ENCODE results near the gene GTPBP6. TPM values are rescaled to one million over a fixed set of nuclear protein-coding genes. Genes with fewer than 3 reads are reported as not detected.

The GTPBP6 gene
- total RNA-seq, 1 experiment from 2014 or later: 37.4 TPM

DNA sequence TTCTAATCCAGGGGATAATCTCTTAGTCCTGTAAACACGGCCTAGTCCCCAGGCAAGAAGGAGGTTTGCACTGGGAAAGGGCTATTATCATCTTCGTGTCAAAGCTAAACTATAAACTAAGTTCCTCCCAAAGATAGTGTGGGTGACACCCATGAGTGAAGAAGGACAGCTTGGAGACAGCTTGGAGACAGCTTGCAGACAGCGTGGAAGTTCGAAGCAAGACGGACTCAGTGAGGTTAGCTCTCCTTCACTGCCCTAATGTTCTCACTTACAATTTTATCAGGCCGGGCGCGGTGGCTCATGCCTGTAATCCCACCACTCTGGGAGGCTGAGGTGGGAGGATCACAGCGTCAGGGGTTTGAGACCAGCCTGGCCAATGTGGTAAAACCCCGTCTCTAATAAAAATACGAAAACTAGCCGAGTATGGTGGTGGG lies 56.7 kb downstream of the GTPBP6 start:
- no peak overlapping the region for H3K27ac ChIP-seq (ENCODE audit: low read length)

DNA sequence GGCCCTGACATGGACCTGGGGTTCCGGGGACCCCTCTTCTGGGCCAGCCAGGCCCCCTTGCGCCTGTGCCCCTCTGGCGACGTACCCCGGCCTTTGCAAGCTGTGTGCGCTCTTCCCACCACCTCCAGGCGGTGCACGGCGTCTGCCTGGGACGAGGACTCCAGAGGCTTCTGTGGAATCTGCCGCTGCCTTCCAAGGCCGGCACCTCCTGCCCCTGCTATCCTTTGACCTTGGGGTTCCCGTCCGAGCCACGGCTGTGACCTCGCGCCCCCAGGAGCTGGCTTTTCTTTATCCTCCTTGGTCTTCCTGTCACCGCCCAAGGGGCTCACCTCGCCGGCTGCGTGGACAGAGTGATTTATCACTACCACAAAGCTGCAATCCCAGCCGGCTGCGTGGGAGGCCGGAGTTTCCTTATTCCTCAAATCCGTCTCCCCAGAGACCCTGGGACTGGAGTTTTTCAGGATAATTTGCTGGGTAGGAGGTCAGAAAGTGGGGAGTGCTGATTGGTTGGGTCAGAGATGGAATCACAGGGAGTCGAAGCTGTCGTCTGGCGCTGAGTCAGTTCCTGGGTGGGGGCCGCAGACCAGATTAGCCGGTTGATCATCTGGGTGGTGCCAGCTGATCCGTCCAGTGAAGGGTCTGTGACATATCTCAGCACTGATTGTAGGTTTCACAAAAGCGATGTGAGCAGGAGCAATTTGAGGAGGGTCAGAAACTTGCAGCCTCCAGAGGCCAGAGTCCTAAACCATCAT lies 57.3 kb downstream of the GTPBP6 start:
- DNase-seq (ENCODE audit: low read depth, low spot score) (no peak), ATAC-seq (no peak)
- no TSS peak for BruUV-seq (replicated peaks)
- CTCF ChIA-PET: no interaction called here
- in situ Hi-C loops (cut with HindIII; ENCODE audit: low pct_unique_long_range_greater_than_20kb, low sequenced_read_pairs): no loop called here
- TF ChIP-seq, protein P1, sequence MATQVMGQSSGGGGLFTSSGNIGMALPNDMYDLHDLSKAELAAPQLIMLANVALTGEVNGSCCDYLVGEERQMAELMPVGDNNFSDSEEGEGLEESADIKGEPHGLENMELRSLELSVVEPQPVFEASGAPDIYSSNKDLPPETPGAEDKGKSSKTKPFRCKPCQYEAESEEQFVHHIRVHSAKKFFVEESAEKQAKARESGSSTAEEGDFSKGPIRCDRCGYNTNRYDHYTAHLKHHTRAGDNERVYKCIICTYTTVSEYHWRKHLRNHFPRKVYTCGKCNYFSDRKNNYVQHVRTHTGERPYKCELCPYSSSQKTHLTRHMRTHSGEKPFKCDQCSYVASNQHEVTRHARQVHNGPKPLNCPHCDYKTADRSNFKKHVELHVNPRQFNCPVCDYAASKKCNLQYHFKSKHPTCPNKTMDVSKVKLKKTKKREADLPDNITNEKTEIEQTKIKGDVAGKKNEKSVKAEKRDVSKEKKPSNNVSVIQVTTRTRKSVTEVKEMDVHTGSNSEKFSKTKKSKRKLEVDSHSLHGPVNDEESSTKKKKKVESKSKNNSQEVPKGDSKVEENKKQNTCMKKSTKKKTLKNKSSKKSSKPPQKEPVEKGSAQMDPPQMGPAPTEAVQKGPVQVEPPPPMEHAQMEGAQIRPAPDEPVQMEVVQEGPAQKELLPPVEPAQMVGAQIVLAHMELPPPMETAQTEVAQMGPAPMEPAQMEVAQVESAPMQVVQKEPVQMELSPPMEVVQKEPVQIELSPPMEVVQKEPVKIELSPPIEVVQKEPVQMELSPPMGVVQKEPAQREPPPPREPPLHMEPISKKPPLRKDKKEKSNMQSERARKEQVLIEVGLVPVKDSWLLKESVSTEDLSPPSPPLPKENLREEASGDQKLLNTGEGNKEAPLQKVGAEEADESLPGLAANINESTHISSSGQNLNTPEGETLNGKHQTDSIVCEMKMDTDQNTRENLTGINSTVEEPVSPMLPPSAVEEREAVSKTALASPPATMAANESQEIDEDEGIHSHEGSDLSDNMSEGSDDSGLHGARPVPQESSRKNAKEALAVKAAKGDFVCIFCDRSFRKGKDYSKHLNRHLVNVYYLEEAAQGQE (IDR thresholded peaks at IDR 0.05; ENCODE audit: insufficient read depth in 1 of 2, low read depth in 2 of 2, low read length in 1 of 2): no peak
- Histone ChIP-seq H3K4me1 (ENCODE audit: control insufficient read depth, insufficient read depth, low read length) (no peaks in the 10 kb centered on the region), H3K27me3 (ENCODE audit: control insufficient read depth, insufficient read depth, low read length) (no peaks in the 10 kb centered on the region), H3K4me3 (ENCODE audit: low read depth in 2 of 2, low read length in 2 of 2) (no peak overlapping the region), H3K9me3 (ENCODE audit: control insufficient read depth, insufficient read depth, low read depth, low read length) (no peaks in the 10 kb centered on the region), H3K36me3 (ENCODE audit: control insufficient read depth, insufficient read depth, low read length) (no peaks in the 10 kb centered on the region), H3K27ac (ENCODE audit: low read length) (no peak overlapping the region)
- intact Hi-C loops (cut with micrococcal nuclease; ENCODE audit: unreplicated experiment): no loop called here
- POLR2A ChIA-PET: no interaction called here

More for the DNA sequence above, 56.7 kb downstream of the GTPBP6 start:
- H3K4me3 ChIP-seq (ENCODE audit: low read depth in 2 of 2, low read length in 2 of 2): no peak overlapping the region
- H3K36me3 ChIP-seq (ENCODE audit: control insufficient read depth, insufficient read depth, low read length): no peaks in the 10 kb centered on the region
- POLR2A ChIA-PET: no interaction called here
- H3K9me3 ChIP-seq (ENCODE audit: control insufficient read depth, insufficient read depth, low read depth, low read length): no peaks in the 10 kb centered on the region
- CTCF ChIA-PET: no interaction called here
- in situ Hi-C loops (cut with HindIII; ENCODE audit: low pct_unique_long_range_greater_than_20kb, low sequenced_read_pairs): no loop called here
- BruUV-seq (replicated peaks): no TSS peak
- intact Hi-C loops (cut with micrococcal nuclease; ENCODE audit: unreplicated experiment): no loop called here
- DNase-seq (ENCODE audit: low read depth, low spot score): no peak
- no peaks in the 10 kb centered on the region for H3K4me1 ChIP-seq (ENCODE audit: control insufficient read depth, insufficient read depth, low read length)
- ATAC-seq: no peak
- H3K27me3 ChIP-seq (ENCODE audit: control insufficient read depth, insufficient read depth, low read length): no peaks in the 10 kb centered on the region
- TF ChIP-seq, protein P1 (IDR thresholded peaks at IDR 0.05; ENCODE audit: insufficient read depth in 1 of 2, low read depth in 2 of 2, low read length in 1 of 2): no peak
- no peak for TF ChIP-seq TCF7L2 (IDR thresholded peaks at IDR 0.05; ENCODE audit: low read depth, low read length)
- TF ChIP-seq, protein P2, sequence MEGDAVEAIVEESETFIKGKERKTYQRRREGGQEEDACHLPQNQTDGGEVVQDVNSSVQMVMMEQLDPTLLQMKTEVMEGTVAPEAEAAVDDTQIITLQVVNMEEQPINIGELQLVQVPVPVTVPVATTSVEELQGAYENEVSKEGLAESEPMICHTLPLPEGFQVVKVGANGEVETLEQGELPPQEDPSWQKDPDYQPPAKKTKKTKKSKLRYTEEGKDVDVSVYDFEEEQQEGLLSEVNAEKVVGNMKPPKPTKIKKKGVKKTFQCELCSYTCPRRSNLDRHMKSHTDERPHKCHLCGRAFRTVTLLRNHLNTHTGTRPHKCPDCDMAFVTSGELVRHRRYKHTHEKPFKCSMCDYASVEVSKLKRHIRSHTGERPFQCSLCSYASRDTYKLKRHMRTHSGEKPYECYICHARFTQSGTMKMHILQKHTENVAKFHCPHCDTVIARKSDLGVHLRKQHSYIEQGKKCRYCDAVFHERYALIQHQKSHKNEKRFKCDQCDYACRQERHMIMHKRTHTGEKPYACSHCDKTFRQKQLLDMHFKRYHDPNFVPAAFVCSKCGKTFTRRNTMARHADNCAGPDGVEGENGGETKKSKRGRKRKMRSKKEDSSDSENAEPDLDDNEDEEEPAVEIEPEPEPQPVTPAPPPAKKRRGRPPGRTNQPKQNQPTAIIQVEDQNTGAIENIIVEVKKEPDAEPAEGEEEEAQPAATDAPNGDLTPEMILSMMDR (IDR thresholded peaks at IDR 0.05): no peak
- TF ChIP-seq POLR2AphosphoS5 (IDR thresholded peaks at IDR 0.05; ENCODE audit: low read depth, low read length): no peak
- TF ChIP-seq SIN3A (IDR thresholded peaks at IDR 0.05; ENCODE audit: borderline replicate concordance, insufficient read depth, low read depth, low read length): no peak

All from Panc1 (cell line).